Activated naive CD4-positive, alpha-beta T cell treated with Interleukin-2 at 50 U/mL for 16 hours (primary cell): ENCODE measurements around the gene COLGALT1.

ENCODE experiments used
- DNase-seq: peaks from one replicate; pipeline ENCODE4 v3.0.0-alpha.2; 2020

Gene COLGALT1

DNA sequence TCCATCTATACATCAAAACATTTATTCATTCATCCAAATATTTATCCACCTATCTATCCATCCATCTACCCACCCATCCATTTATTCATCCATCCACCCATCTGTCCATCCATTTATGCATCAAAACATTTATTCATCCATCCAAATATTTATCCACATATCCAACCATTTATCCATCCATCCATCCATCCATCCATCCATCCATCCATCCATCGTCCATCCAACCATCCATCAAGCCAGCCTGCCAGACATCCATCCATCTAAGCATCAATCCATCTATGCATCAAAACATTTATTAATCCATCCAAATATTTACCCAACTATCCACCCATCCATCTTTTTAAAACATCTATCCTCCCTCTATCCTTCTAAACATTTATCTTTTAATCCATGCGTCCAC is 70.5 kb downstream of the COLGALT1 start:
- DNase-seq = no peak

DNA sequence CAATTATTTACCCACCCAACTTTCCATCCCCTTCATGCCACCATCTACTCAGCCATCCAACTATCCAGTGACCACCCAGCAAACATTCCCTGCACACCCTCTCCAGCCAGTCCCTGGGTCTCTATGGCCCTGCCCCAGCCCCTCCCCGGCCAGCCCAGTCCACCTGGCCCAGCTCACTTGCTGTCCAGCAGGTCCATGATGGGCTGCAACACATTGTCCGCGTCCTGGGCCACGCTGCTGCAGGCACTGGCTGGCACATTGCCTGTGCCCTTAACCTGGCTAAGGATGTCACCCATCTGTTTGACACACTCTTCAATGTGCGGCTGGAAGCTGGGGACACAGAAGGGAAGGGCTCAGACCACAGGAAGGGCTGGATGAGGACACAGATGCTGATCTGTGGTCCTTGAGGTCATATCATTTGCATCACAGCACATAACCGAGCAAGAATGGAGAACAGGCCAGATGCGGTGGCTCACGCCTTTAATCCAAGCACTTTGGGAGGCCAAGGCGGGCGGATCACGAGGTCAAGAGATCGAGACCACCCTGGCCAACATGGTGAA is 71.1 kb downstream of the COLGALT1 start:
- DNase-seq = no peak

- no peak for DNase-seq
Measured at GRCh38 chr19:17627161-17627560, 71.7 kb downstream of the COLGALT1 start.

- DNase-seq = no peak
Measured at GRCh38 chr19:17627921-17628320, 72.5 kb downstream of the COLGALT1 start.

DNA sequence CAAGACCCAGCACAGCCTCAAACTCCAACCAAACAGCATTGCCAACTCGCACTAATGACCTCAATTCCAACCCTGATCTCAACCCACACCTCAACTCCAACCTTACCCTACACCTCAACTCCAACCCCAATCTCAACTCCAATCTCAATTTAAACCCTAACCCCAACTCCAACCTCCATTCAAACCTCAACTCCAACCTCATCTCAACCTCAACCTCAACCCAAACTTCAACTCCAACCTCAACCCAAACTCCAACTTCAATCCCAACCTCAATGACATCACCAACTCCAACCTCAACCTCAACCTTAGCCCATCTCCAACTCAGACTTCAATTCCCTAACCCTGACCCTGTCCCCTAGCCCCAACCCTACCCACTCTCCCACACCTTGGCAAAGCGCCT is 74.3 kb downstream of the COLGALT1 start:
- no peak for DNase-seq

DNA sequence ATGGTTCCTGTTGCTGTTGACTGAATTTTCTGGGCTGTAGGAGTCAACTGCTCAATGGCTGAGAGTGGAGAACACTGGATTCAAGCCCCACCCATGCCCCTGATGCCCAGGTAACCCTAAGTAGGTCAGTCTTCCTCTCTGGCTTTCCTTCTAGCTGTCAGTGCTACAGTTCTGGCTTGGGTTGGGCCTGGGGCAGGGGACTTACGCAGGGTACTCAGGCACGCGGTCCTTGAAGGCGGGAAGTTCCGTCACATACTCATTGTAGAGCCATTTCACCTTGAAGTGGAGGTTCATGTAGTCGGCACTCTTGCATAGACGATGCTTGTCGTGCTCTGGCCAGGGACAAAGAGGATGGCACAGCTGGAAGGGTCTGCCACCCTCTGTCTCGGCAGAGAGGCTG is 77.1 kb downstream of the COLGALT1 start:
- DNase-seq = no peak
